H9 (cell line): ENCODE data around the gene CCN5. TPM values are rescaled to one million over a fixed set of nuclear protein-coding genes. Genes with fewer than 3 reads are reported as not detected.

ENCODE experiments used
- DNase-seq: peaks from one replicate; pipeline ENCODE4 v3.0.0-alpha.2; 2017
- H2AFZ ChIP-seq: one replicate; pipeline ENCODE4 v1.6.1; 2013; ENCODE audit warnings: mild to moderate bottlenecking, low read length, control low read depth, moderate library complexity
- H2AK5ac ChIP-seq: 2 replicates; pipeline ENCODE4 v1.6.1; 2013; ENCODE audit warnings: low read length, control low read depth, mixed read lengths; ENCODE audit not compliant: insufficient read length
- H2BK120ac ChIP-seq: one replicate; pipeline ENCODE4 v1.6.1; 2013; ENCODE audit warnings: low read depth, mild to moderate bottlenecking, low read length, control low read depth, inconsistent platforms; ENCODE audit not compliant: poor library complexity, severe bottlenecking
- H2BK12ac ChIP-seq: 2 replicates; pipeline ENCODE4 v1.6.1; 2013; ENCODE audit warnings: low read length, control low read depth, mixed read lengths, low read depth; ENCODE audit not compliant: insufficient read length
- H2BK15ac ChIP-seq: 2 replicates; pipeline ENCODE4 v1.6.1; 2013; ENCODE audit warnings: low read depth, low read length, control low read depth
- H2BK20ac ChIP-seq: one replicate; pipeline ENCODE4 v1.6.1; 2013; ENCODE audit warnings: low read depth, mild to moderate bottlenecking, low read length, control low read depth, inconsistent platforms; ENCODE audit not compliant: poor library complexity, severe bottlenecking
- H2BK5ac ChIP-seq: 2 replicates; pipeline ENCODE4 v1.6.1; 2013; ENCODE audit warnings: low read length, control low read depth, mixed read lengths; ENCODE audit not compliant: insufficient read length
- H3K14ac ChIP-seq: 2 replicates; pipeline ENCODE4 v1.6.1; 2013; ENCODE audit warnings: low read length, control low read depth; ENCODE audit not compliant: insufficient read depth
- H3K18ac ChIP-seq: 2 replicates; pipeline ENCODE4 v1.6.1; 2013; ENCODE audit warnings: low read depth, mild to moderate bottlenecking, mixed read lengths, low read length, control low read depth; ENCODE audit not compliant: insufficient read length
- H3K23ac ChIP-seq: 2 replicates; pipeline ENCODE4 v1.6.1; 2013; ENCODE audit warnings: low read length, control low read depth, mixed read lengths, low read depth; ENCODE audit not compliant: insufficient read length
- H3K23me2 ChIP-seq: 2 replicates; pipeline ENCODE4 v1.6.1; 2013; ENCODE audit warnings: low read depth, mild to moderate bottlenecking, mixed read lengths, low read length, control low read depth; ENCODE audit not compliant: insufficient read length, poor library complexity, severe bottlenecking
- H3K27ac ChIP-seq: 2 replicates; pipeline ENCODE4 v1.5.1; 2013; ENCODE audit warnings: low read length, control low read depth, mixed read lengths, low read depth; ENCODE audit not compliant: insufficient read length
- H3K27me3 ChIP-seq: 2 replicates; pipeline ENCODE4 v1.6.1; 2013; ENCODE audit warnings: low read length, control low read depth, inconsistent platforms; ENCODE audit not compliant: insufficient read depth
- H3K4ac ChIP-seq: 2 replicates; pipeline ENCODE4 v1.6.1; 2013; ENCODE audit warnings: low read depth, mild to moderate bottlenecking, control low read depth, inconsistent platforms, low read length, moderate library complexity
- H3K4me1 ChIP-seq: 2 replicates; pipeline ENCODE4 v1.6.1; 2013; ENCODE audit warnings: low read length, control low read depth, inconsistent platforms; ENCODE audit not compliant: insufficient read depth
- H3K4me2 ChIP-seq: 2 replicates; pipeline ENCODE4 v1.6.1; 2013; ENCODE audit warnings: low read length, control low read depth, mixed read lengths; ENCODE audit not compliant: insufficient read length, insufficient read depth
- H3K56ac ChIP-seq: 2 replicates; pipeline ENCODE4 v1.6.1; 2013; ENCODE audit warnings: low read depth, mild to moderate bottlenecking, mixed read lengths, low read length, control low read depth; ENCODE audit not compliant: insufficient read length
- H3K79me1 ChIP-seq: 2 replicates; pipeline ENCODE4 v1.6.1; 2013; ENCODE audit warnings: low read depth, mild to moderate bottlenecking, moderate library complexity, low read length, control low read depth, inconsistent platforms; ENCODE audit not compliant: insufficient read depth, poor library complexity, severe bottlenecking
- H3K79me2 ChIP-seq: 2 replicates; pipeline ENCODE4 v1.6.1; 2013; ENCODE audit warnings: low read length, control low read depth, inconsistent platforms; ENCODE audit not compliant: insufficient read depth
- H3K9ac ChIP-seq: 2 replicates; pipeline ENCODE4 v1.6.1; 2013; ENCODE audit warnings: low read length, control low read depth, mixed read lengths; ENCODE audit not compliant: insufficient read length; ENCODE audit errors: extremely low read depth
- H3K9me3 ChIP-seq: one replicate; pipeline ENCODE4 v1.6.1; 2013; ENCODE audit warnings: low read depth, low read length, inconsistent platforms; ENCODE audit not compliant: control insufficient read depth
- H3T11ph ChIP-seq: one replicate; pipeline ENCODE4 v1.6.1; 2013; ENCODE audit warnings: mild to moderate bottlenecking, low read length, control low read depth, inconsistent platforms
- H4K20me1 ChIP-seq: one replicate; pipeline ENCODE4 v1.6.1; 2013; ENCODE audit not compliant: control insufficient read depth, insufficient read length, insufficient read depth
- H4K5ac ChIP-seq: 2 replicates; pipeline ENCODE4 v1.6.1; 2013; ENCODE audit warnings: low read depth, mild to moderate bottlenecking, mixed read lengths, low read length, control low read depth; ENCODE audit not compliant: insufficient read length
- H4K8ac ChIP-seq: replicated peaks from 2 replicates; pipeline ENCODE4 v1.6.1; 2013; ENCODE audit warnings: low read length, control low read depth, mixed read lengths, low read depth; ENCODE audit not compliant: insufficient read length
- H4K91ac ChIP-seq: 2 replicates; pipeline ENCODE4 v1.6.1; 2013; ENCODE audit warnings: low read depth, mild to moderate bottlenecking, moderate library complexity, mixed read lengths, low read length, control low read depth; ENCODE audit not compliant: insufficient read length
- H3K27ac Mint-ChIP-seq, 3 experiments: 2 replicates in 2 of 3; 3 replicates in 1 of 3; pipeline ENCODE4 v1.8.0; 2020 to 2021; ENCODE audit warnings: mixed read lengths in 3 of 3, mild to moderate bottlenecking in 1 of 3, moderate library complexity in 1 of 3
- H3K27me3 Mint-ChIP-seq: 2 replicates; pipeline ENCODE4 v1.8.0; 2021; ENCODE audit warnings: low read depth, mild to moderate bottlenecking, moderate library complexity, mixed read lengths
- H3K36me3 Mint-ChIP-seq, 3 experiments: 2 replicates in 2 of 3; 3 replicates in 1 of 3; pipeline ENCODE4 v1.8.0; 2020 to 2021; ENCODE audit warnings: low read depth in 3 of 3, mixed read lengths in 3 of 3; ENCODE audit not compliant: insufficient read depth in 1 of 3
- H3K4me1 Mint-ChIP-seq, 2 experiments: 2 replicates each; pipeline ENCODE4 v1.8.0; 2020; ENCODE audit warnings: mixed read lengths in 2 of 2
- H3K4me3 Mint-ChIP-seq, 2 experiments: 2 replicates in 1 of 2; 3 replicates in 1 of 2; pipeline ENCODE4 v1.8.0; 2020 to 2021; ENCODE audit warnings: mild to moderate bottlenecking in 2 of 2, mixed read lengths in 2 of 2, moderate library complexity in 1 of 2
- H3K9me3 Mint-ChIP-seq, 2 experiments: 2 replicates in 1 of 2; 3 replicates in 1 of 2; pipeline ENCODE4 v1.8.0; 2020; ENCODE audit warnings: mild to moderate bottlenecking in 2 of 2, mixed read lengths in 2 of 2, moderate library complexity in 1 of 2
- CTCF ChIP-seq: fragments of 200-600 bp; sonication (generic); conservative IDR thresholded peaks from 3 replicates; pipeline ENCODE4 v1.8.0; 2021; ENCODE audit warnings: antibody characterized with exemption, mild to moderate bottlenecking
- WGBS: extraction: QIAGEN DNeasy Blood & Tissue Kit; methylation state at CpG from one replicate; pipeline ENCODE4 v1.1.7; 2013; ENCODE audit warnings: missing lambda C conversion rate, low lambda C conversion rate, mixed read lengths; ENCODE audit not compliant: insufficient read length; ENCODE audit errors: extremely low coverage; 5-methylcytosine and 5-hydroxymethylcytosine counted together
- total RNA-seq: library from RNA; stranded (reverse); gene quantifications from 2 replicates; pipeline ENCODE4 v1.2.1, GENCODE V29; 2021

The CCN5 gene
- total RNA-seq, 1 experiment from 2014 or later, result not detected

DNA sequence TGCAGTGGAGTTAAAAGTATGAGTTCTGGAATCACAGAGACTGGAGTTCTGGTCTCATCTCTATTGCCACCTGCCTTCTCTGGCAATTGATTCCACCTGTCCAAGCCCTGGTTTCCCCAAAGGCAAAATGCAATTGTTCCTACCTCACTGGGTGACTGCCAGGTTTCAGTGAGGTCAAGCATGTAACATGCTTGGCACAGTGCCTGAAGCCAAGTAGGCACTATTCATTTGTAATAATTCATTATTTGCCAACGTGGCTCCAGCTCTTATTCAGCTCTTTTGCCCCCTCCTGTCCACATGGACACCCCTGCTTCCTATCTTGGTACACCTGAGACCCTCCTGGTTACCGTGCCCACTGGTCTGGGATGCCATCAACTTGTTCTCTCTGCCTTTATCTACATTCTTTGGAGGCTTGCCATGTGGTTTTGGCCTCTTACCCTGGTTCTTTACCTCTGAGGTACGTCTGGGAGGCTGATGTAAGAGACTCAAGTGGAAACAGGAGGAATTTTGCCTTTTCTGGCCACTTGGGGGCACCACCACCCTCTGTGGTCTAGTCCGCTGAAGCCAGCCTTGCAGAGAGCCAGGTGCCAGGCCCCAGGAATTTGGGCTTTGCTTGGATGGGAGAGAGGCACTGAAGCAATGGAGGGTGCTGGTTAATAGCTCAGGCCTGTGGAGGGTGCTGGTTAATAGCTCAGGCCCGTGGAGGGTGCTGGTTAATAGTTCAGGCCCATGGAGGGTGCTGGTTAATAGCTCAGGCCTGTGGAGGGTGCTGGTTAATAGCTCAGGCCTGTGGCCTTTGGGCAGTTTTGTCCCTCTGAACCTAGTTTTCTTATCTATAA is 32.2 kb downstream of the CCN5 start:
- no peak overlapping the region for H3K23ac ChIP-seq
- H3K9ac ChIP-seq, result no peak overlapping the region
- no peak overlapping the region for H2BK15ac ChIP-seq
- Mint-ChIP-seq H3K4me3 (peak overlapping the region; percentile 31 to 74), H3K9me3 (no peaks in the 10 kb centered on the region; a peak in 1 of 5 replicates), H3K27me3 (peaks cover 65% of the 10 kb centered on the region), H3K27ac (peak overlapping the region in 2 of 3 experiments; percentile 56 to 93; a peak in 2 of 7 replicates), H3K36me3 (no peaks in the 10 kb centered on the region), H3K4me1 (peaks cover 14 to 30% of the 10 kb centered on the region in 2 experiments)
- no peak overlapping the region for H4K5ac ChIP-seq
- no peak overlapping the region for H2AFZ ChIP-seq
- H3K79me1 ChIP-seq, result no peaks in the 10 kb centered on the region
- H2BK120ac ChIP-seq, result no peak overlapping the region
- no peaks in the 10 kb centered on the region for H3K9me3 ChIP-seq
- no peak overlapping the region for H3K4me2 ChIP-seq
- H4K20me1 ChIP-seq, result no peaks in the 10 kb centered on the region
- H3K18ac ChIP-seq, result no peak overlapping the region
- TF ChIP-seq CTCF, result peak; percentile 80
- H2BK5ac ChIP-seq, result no peak overlapping the region
- H3K4me1 ChIP-seq, result no peaks in the 10 kb centered on the region
- H2AK5ac ChIP-seq, result no peak overlapping the region
- H4K8ac ChIP-seq, result no peak overlapping the region
- WGBS, result no CpG with 5 or more reads among the region's 5 CpGs
- H3K79me2 ChIP-seq, result no peaks in the 10 kb centered on the region
- H3K27me3 ChIP-seq, result peaks cover 7% of the 10 kb centered on the region; the same call in 1 of the 2 replicates
- H3T11ph ChIP-seq, result no peak overlapping the region
- no peak overlapping the region for H3K56ac ChIP-seq
- H3K23me2 ChIP-seq, result peaks cover 8% of the 10 kb centered on the region
- peak; percentile 89 for DNase-seq
- H4K91ac ChIP-seq, result no peak overlapping the region
- H3K14ac ChIP-seq, result peak overlapping the region; percentile 3; the same call in 1 of the 2 replicates
- no peak overlapping the region for H3K27ac ChIP-seq
- no peak overlapping the region for H2BK12ac ChIP-seq
- no peak overlapping the region for H2BK20ac ChIP-seq
- H3K4ac ChIP-seq, result no peak overlapping the region; the same call in 1 of the 2 replicates
